ENCODE results near the gene BMPR2. TPM values are rescaled to one million over a fixed set of nuclear protein-coding genes. Genes with fewer than 3 reads are reported as not detected.
"Not testable (repeated sequence)": the region's sequence is repeated elsewhere in the genome, so short reads cannot be mapped to it uniquely, and the experiment has no call there.

BMPR2 gene
- polyA plus RNA-seq, 3 donors from 2014 or later = 1.4 to 5.4 (median 2.8) TPM

DNA sequence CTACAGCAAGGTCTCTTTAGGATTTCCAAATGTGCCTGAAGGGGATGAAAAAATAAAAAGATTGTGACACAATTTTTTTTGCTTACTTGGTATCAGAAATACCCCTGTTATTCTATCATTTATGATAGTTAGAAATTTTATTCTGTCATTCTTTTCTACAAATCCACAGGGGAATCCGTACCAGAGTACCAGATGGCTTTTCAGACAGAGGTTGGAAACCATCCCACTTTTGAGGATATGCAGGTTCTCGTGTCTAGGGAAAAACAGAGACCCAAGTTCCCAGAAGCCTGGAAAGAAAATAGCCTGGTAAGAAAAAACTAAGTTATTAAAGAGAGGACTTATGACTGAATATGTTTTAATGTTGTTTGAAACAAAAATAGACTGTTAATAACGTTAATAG lies 166.0 kb downstream of the BMPR2 start:
- DNase-seq = no peak
- Mint-ChIP-seq H3K27ac (no peak overlapping the region), H3K36me3 (peaks cover 0 to 4% (median 1%) of the 10 kb centered on the region in 3 donors), H3K4me1 (no peaks in the 10 kb centered on the region), H3K9me3 (no peaks in the 10 kb centered on the region), H3K27me3 (ENCODE audit: low read depth in 3 of 3) (peaks cover 0 to 5% (median 0%) of the 10 kb centered on the region in 3 donors), H3K4me3 (no peak overlapping the region)

DNA sequence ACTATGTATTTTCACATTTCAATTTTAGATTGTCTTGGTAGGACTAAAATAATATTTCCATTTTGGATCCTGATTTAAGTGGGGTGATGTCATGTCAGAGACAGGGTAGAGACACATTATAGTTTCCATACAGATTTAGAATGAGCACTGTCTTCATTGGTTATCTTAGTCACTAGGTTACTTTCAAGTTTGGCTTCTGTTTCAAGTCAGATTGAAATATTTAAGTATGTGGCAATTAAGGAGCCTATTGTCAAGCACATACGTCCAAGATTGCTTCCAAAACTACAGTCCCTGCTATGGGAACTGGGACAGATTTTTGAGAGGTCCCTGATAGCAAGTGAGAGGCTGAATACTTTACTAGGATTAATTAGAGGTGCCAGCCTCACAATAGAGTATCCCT lies 169.4 kb downstream of the BMPR2 start:
- Mint-ChIP-seq H3K4me3 (no peak overlapping the region), H3K4me1 (no peaks in the 10 kb centered on the region), H3K36me3 (peaks cover 5 to 8% (median 5%) of the 10 kb centered on the region in 3 donors), H3K9me3 (no peaks in the 10 kb centered on the region), H3K27ac (no peak overlapping the region), H3K27me3 (ENCODE audit: low read depth in 3 of 3) (no peaks in the 10 kb centered on the region)
- no peak for DNase-seq

DNA sequence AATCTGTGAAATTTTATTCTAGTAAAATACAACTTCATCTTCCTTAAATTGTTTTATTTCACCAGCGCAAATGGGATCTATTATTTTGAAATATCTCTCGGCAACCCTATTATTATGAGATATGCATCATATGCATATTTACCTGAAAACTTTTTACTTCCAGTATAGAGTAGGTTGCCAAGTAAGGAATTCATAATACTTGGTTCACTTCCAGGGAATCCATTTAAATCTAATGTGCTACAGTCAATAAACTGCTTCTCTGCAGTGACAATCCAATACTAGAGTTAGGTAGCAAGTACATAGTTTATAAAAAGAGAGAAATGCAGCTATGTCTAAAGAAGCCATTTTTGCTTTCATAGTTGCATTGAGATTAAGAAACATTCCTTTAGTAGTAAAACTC lies 169.8 kb downstream of the BMPR2 start:
- H3K27ac Mint-ChIP-seq = no peak overlapping the region
- H3K27me3 Mint-ChIP-seq (ENCODE audit: low read depth in 3 of 3) = no peaks in the 10 kb centered on the region
- no peaks in the 10 kb centered on the region for H3K9me3 Mint-ChIP-seq
- no peak overlapping the region for H3K4me3 Mint-ChIP-seq
- no peak for DNase-seq
- H3K36me3 Mint-ChIP-seq = peaks cover 5 to 8% (median 5%) of the 10 kb centered on the region in 3 donors
- H3K4me1 Mint-ChIP-seq = no peaks in the 10 kb centered on the region

DNA sequence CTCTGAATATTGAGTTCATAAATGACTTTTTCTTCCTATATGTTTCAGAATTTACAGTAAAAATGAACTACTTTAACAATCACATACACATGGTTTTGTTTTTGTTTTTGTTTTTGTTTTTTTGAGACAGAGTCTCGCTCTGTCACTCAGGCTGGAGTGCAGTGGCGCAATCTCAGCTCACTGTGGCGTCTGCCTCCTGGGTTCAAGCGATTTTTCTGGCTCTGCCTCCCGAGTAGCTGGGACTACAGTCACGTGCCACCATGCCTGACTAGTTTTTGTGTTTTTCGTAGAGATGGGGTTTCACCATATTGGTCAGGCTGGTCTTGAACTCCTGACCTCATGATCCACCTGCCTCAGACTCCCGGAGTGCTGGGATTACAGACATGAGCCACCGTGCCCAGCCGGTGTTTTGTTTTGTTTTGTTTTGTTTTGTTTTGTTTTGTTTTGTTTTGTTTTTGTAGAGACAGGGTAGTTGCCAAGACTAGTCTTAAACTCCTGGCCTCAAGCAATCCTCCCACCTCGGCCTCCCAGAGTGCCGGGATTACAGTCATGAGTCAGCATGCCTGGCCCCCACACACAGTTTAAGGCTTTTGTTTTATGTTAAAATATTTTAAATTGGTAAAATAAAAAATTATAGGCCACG lies 170.5 kb downstream of the BMPR2 start:
- H3K9me3 Mint-ChIP-seq, H3K4me1 Mint-ChIP-seq: not testable (repeated sequence)

DNA sequence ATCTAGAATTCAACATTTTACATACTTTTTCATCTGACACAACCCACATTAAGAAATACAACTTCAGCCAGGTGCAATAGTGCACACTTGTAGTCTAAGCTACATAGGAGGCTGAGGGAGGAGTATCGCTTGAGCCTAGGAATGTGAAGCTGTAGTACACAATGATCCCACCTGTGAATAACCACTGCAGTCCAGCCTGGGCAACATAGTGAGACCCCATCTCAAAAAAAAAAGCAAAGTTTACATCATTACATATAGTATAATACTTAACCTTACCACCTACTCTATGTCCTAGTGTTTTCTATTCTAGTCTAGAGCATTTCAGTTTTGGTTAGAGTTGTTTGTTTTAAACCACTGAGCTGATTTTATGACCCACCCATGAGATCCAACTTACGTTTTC lies 172.1 kb downstream of the BMPR2 start:
- no peak for DNase-seq
- Mint-ChIP-seq H3K27me3 (ENCODE audit: low read depth in 3 of 3) (no peaks in the 10 kb centered on the region), H3K4me1 (no peaks in the 10 kb centered on the region), H3K4me3 (no peak overlapping the region), H3K36me3 (peaks cover 8 to 13% (median 9%) of the 10 kb centered on the region in 3 donors), H3K9me3 (no peaks in the 10 kb centered on the region), H3K27ac (no peak overlapping the region)

More for the DNA sequence above, 170.5 kb downstream of the BMPR2 start:
- H3K27me3 Mint-ChIP-seq (ENCODE audit: low read depth in 3 of 3); H3K36me3 Mint-ChIP-seq; H3K27ac Mint-ChIP-seq; DNase-seq; H3K4me3 Mint-ChIP-seq: not testable (repeated sequence)

DNA sequence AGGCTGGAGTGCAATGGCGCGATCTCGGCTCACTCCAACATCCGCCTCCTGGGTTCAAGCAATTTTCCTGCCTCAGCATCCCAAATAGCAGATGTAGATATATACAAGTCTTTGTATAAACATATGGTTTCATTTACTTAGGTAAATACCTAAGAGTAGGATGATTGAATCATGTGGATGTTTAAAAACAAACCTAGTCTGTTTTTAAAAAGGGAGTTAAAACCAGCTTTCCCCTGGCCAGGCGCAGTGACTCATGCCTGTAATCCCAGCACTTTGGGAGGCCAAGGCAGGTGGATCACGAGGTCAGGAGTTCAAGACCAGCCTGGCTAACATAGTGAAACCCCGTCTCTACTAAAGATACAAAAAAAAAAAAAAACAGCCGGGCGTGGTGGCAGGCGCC lies 174.9 kb downstream of the BMPR2 start:
- not testable (repeated sequence) for H3K9me3 Mint-ChIP-seq; H3K27me3 Mint-ChIP-seq (ENCODE audit: low read depth in 3 of 3); DNase-seq; H3K4me3 Mint-ChIP-seq; H3K27ac Mint-ChIP-seq
- Mint-ChIP-seq H3K4me1 (peaks cover 6 to 10% of the 10 kb centered on the region in 2 donors), H3K36me3 (peaks cover 20 to 29% (median 25%) of the 10 kb centered on the region in 3 donors)

DNA sequence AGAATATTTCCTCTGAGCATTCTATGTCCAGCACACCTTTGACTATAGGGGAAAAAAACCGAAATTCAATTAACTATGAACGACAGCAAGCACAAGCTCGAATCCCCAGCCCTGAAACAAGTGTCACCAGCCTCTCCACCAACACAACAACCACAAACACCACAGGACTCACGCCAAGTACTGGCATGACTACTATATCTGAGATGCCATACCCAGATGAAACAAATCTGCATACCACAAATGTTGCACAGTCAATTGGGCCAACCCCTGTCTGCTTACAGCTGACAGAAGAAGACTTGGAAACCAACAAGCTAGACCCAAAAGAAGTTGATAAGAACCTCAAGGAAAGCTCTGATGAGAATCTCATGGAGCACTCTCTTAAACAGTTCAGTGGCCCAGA lies 179.2 kb downstream of the BMPR2 start:
- Mint-ChIP-seq H3K27ac (no peak overlapping the region), H3K27me3 (ENCODE audit: low read depth in 3 of 3) (peaks cover 0 to 3% (median 2%) of the 10 kb centered on the region in 3 donors), H3K4me1 (peaks cover 6 to 13% of the 10 kb centered on the region in 2 donors), H3K36me3 (peaks cover 23 to 40% (median 30%) of the 10 kb centered on the region in 3 donors), H3K9me3 (no peaks in the 10 kb centered on the region), H3K4me3 (no peak overlapping the region)
- DNase-seq = no peak

DNA sequence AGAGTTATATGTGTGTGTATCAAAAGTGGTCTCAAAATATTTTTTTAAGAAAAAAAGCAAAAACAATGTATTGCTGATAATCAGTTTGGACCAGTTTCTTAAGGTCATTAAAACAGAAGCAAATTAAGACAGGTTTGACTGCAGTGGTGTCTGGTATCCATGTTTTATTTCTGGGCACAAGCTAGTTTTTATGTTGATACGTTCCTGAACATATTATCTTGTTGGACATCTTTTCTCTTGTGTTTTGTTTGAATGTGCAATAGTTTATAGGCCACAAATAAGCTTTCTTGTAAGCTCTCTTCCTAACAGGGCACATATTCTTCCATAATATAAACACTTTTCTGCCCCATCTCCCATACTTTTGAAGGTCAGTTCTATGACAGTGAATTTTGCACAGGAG lies 184.1 kb downstream of the BMPR2 start:
- Mint-ChIP-seq H3K4me3 (no peak overlapping the region), H3K4me1 (peaks cover 5 to 10% of the 10 kb centered on the region in 2 donors), H3K9me3 (no peaks in the 10 kb centered on the region), H3K36me3 (peaks cover 15 to 26% (median 25%) of the 10 kb centered on the region in 3 donors), H3K27me3 (ENCODE audit: low read depth in 3 of 3) (no peaks in the 10 kb centered on the region), H3K27ac (no peak overlapping the region)
- no peak for DNase-seq

DNA sequence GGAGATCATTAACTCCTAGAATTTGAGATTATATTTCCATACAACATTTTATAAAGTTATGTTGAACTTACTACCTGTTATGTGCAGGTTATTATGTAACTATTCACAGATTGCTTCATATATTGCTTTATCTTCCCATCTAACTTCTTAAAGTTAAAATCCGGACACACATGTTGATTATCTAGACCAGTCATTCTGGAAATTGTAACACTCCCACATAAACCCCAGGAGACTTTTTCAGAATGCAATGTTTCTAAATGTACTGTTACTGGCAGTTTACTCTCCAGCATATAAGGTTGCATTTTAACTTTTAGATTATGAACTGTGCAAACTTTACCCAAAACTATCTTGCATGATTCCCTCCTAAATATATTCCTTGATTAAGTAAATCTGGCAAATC lies 188.1 kb downstream of the BMPR2 start:
- no peak overlapping the region for H3K27ac Mint-ChIP-seq
- peaks cover 8 to 15% (median 14%) of the 10 kb centered on the region in 3 donors for H3K36me3 Mint-ChIP-seq
- no peak overlapping the region for H3K4me3 Mint-ChIP-seq

DNA sequence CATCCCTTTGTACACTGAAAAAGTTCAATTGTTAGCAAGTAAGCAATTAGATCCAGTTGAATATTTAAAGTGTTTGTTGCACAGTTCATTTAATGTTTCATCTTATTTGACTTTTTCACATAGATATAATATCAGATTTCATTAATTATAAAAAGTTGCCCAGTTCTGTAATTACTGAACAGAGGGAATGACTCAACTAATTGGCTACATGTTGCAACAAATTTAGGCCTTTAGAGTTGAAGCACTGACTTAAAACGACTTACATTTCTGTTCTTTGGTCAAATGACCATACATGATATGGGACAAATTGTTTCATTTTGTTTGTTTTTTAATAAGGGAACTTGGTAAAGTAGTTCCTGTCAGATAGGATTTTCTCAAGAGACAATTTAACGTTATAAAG lies 190.2 kb downstream of the BMPR2 start:
- Mint-ChIP-seq H3K4me3 (no peak overlapping the region), H3K27ac (no peak overlapping the region), H3K4me1 (no peaks in the 10 kb centered on the region), H3K9me3 (no peaks in the 10 kb centered on the region), H3K36me3 (peaks cover 0 to 4% (median 0%) of the 10 kb centered on the region in 3 donors), H3K27me3 (ENCODE audit: low read depth in 3 of 3) (peaks cover 0 to 1% (median 0%) of the 10 kb centered on the region in 3 donors)
- no peak for DNase-seq

More for the DNA sequence above, 188.1 kb downstream of the BMPR2 start:
- H3K9me3 Mint-ChIP-seq = no peaks in the 10 kb centered on the region
- no peaks in the 10 kb centered on the region for H3K27me3 Mint-ChIP-seq (ENCODE audit: low read depth in 3 of 3)
- H3K4me1 Mint-ChIP-seq = no peaks in the 10 kb centered on the region
- DNase-seq = no peak

DNA sequence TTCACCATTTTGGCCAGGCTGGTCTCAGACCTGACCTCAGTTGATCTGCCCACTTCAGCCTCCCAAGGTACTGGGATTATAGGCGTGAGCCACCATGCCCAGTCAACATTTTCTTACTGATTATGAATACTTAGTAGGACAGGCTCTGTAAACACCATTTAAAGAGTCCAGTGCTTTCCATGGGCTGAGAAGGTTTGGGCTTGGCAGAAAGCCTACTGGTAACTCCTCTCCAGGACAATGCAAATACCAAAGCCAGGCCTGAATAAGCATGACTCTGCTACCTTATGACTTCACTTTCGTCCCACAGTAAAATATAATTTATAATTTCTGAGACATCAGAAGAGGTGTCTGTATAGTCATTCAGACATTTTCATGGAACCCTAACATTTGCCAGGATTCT lies 198.4 kb downstream of the BMPR2 start:
- peaks cover 2 to 8% (median 7%) of the 10 kb centered on the region in 3 donors for H3K27me3 Mint-ChIP-seq (ENCODE audit: low read depth in 3 of 3)
- no peak overlapping the region for H3K4me3 Mint-ChIP-seq
- no peaks in the 10 kb centered on the region for H3K4me1 Mint-ChIP-seq
- no peak overlapping the region for H3K27ac Mint-ChIP-seq
- no peaks in the 10 kb centered on the region for H3K36me3 Mint-ChIP-seq
- no peak for DNase-seq
- no peaks in the 10 kb centered on the region for H3K9me3 Mint-ChIP-seq

DNA sequence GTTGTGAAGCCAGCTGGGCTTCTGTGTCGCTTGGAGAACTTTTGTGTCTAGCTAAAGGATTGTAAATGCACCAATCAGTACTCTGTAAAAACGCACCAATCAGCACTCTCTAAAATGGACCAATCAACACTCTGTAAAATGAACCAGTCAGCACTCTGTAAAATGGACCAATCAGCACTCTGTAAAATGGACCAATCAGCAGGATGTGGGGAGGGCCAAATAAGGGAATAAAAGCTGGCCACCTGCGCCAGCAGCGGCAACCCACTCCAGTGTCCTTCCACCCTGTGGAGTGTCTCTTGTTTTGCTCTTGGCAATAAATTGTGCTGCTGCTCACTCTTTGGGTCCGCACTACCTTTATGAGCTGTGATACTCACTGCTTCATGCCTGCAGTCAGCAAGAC lies 199.1 kb downstream of the BMPR2 start:
- H3K4me3 Mint-ChIP-seq; DNase-seq; H3K4me1 Mint-ChIP-seq; H3K9me3 Mint-ChIP-seq; H3K36me3 Mint-ChIP-seq; H3K27me3 Mint-ChIP-seq (ENCODE audit: low read depth in 3 of 3); H3K27ac Mint-ChIP-seq: not testable (repeated sequence)

DNA sequence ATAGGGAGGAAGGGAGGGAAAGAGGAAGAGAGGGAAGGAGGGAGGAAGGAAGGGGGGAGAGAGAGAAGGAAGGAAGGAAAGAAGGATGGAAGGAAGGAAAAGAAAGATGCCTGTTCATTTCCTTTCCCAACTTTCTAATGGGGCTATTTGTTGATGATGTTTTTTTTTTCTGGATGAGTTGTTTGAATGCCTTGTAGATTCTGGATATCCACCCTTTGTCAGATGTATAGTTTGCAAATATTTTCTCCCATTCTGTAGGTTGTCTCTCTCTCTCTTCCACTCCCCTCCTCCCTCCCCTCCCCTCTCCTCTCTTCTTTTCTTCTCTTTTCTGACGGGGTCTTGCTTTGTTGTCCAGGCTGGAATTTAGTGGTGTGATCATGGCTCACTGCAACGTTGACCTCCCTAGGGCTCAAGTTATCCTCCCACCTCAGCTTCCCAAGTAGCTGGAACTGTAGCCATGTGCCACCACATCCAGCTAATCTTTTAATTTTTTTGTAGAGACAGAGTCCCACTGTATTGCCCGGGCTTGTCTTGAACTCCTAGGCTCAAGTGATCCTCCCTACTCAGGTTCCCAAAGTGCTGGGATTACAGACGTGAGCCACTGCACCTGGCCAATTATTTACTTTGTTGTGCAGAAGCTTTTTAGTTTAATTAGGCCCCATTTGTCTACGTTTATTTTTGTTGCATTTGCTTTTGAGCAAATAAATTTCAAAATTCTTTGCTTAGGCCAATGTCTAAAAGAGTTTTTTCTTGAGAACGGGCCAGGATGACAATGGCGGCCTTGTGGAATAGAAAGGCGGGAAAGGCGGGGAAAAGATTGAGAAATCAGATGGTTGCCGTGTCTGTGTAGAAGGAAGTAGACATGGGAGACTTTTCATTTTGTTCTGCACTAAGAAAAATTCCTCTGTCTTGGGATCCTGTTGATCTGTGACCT lies 201.4 kb downstream of the BMPR2 start:
- DNase-seq = no peak
- no peaks in the 10 kb centered on the region for H3K36me3 Mint-ChIP-seq
- H3K27me3 Mint-ChIP-seq (ENCODE audit: low read depth in 3 of 3) = peaks cover 2 to 7% (median 6%) of the 10 kb centered on the region in 3 donors
- H3K4me1 Mint-ChIP-seq = no peaks in the 10 kb centered on the region
- H3K4me3 Mint-ChIP-seq = no peak overlapping the region
- no peak overlapping the region for H3K27ac Mint-ChIP-seq
- no peaks in the 10 kb centered on the region for H3K9me3 Mint-ChIP-seq

DNA sequence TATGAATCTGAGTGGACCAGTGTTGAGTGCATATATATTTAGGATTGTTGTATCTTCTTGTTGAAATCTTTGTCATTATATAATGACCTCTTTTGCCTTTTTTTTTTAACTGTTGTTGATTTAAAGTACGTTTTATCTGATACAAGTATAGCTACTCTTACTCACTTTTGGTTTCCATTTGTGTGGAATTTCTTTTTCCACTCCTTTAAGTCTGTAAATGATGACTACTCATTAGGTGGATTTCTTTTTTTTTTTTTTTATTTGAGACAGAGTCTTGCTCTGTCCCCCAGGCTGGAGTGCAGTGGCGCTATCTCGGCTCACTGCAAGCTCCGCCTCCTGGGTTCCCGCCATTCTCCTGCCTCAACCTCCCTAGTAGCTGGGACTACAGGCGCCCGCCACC lies 206.7 kb downstream of the BMPR2 start:
- not testable (repeated sequence) for H3K4me3 Mint-ChIP-seq, H3K4me1 Mint-ChIP-seq, H3K27ac Mint-ChIP-seq

More for the DNA sequence above, 206.7 kb downstream of the BMPR2 start:
- H3K36me3 Mint-ChIP-seq; H3K27me3 Mint-ChIP-seq (ENCODE audit: low read depth in 3 of 3); H3K9me3 Mint-ChIP-seq; DNase-seq: not testable (repeated sequence)
